GM21526 (cell line): ENCODE data around the gene CNPY1.
"Not testable (repeated sequence)": the region's sequence is repeated elsewhere in the genome, so short reads cannot be mapped to it uniquely, and the experiment has no call there.

Experiments used
- ATAC-seq: cut with Tn5 transposase; IDR thresholded peaks from one replicate; pipeline ENCODE4 v1.9.1; 2021; ENCODE audit warnings: moderate library complexity; ENCODE audit not compliant: unreplicated experiment, low FRiP score

Gene CNPY1

GRCh38 chr7:155579565-155579964, 33.2 kb upstream of the CNPY1 start:
- no peak for ATAC-seq

DNA sequence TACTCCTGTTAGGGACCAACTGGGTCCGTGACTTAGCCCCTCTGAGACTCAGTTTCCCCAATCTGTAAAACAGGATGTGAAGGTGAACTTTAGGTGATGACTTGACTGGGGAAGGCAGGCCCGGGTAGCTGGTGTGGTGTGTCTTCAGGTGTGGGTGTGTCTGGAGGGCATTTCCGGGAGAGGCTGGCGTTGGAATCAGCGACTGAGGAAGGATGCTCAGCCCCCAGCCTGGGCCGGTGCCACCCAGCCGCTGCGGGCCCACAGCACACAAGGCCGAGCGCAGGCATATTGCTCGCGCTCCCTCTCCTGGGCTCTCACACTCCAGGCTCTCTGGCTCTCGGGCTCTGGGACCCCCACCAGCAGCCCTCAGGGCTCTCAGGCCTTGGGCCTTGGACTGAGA, 31.7 kb upstream of the CNPY1 start:
- no peak for ATAC-seq

GRCh38 chr7:155577509-155577905, 31.1 kb upstream of the CNPY1 start:
- ATAC-seq: no peak

GRCh38 chr7:155576900-155577508, 30.6 kb upstream of the CNPY1 start:
- ATAC-seq: no peak

GRCh38 chr7:155576416-155576815, 30.1 kb upstream of the CNPY1 start:
- no peak for ATAC-seq

DNA sequence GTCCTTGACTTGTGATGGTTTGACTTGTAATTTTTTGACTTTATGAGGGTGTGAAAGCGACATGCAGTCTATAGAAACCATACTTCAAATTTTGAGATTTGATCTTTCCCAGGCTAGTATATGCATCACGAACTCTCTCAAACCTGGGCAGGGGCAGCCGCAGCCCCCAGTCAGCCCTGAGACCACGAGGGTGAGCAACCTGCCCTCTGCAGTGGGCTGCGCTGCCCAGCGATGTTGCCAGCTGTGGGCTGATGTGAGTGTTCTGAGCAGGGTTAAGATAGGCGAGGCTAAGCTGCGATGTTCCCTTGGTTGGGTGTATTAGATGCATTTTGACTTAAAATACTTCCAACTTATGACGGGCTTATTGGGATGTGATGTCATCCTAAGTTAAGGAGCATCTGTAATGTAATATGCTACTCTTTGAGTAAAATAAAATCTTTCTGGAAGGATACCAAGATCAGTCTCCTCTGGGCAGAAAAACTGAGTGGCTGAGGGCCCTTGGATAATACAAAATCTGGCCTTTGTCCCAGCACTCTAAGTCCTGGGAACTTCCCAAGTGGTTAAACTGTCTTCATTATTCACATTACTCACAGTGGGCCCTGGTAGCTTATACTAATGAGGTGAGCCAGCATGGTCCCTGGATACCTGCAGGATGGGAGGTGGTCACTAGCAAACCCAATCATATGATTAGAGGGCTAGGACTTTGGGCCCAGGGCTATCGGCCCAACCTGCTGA, 28.4 kb upstream of the CNPY1 start:
- ATAC-seq: no peak

DNA sequence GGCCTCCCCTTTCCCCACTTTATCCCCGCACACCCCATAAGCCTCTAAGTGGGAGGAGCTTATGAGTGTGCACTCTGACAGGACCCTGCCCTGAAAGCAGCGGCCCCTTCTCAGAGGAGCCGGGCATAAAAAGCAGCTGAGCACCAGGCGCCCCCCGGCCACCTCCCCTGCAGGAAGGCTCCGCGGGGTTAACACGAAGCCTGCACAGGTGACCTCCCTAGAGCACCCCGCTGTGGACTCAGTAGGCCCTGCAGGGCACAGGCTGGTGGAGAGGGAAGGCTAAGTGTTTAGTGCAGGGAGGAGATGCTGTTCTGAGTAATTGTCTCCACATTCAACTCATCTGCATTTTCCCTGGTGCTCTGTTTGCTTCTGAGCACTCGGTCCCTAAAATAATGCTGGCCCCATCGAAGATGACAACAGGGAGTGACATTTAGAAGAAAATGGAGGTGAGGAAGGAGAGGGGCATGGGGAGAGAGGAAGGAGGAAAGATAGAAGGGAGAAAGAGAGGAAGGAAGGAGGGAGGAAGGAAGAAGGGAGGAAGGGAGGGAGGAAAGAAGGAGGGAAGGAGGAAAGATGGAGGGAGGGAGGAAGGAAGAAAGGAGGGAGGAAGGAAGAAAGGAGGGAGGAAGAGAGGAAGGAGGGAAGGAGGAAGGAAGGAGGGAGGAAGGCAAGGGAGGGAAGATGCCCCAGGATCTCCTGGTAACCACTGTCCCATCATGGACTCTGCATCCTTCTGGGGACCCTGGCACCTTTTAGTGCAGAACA, 25.4 kb upstream of the CNPY1 start:
- ATAC-seq: no peak

DNA sequence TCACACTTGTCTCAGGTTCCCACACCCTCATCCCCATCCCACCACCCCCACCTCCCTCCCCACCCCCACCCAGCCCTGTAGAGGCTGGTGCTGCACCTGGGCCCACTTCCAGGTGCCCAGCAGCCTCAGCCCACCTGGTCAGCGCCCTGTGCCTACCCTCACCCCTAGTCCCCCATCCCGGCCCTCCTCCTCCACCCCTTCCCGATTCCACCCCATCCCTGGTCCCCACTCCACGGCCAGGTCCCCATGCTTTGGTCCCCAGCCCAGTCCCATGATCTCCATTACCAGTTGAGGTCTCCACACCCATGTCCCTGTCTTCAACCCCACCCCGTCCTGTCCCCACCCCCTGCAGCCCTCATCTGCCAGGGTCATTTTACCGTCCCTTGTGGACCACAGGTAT, 24.6 kb upstream of the CNPY1 start:
- ATAC-seq: no peak

- ATAC-seq: no peak
Measured at GRCh38 chr7:155570171-155570958, 24.0 kb upstream of the CNPY1 start.

- ATAC-seq: no peak
Measured at GRCh38 chr7:155569681-155570080, 23.3 kb upstream of the CNPY1 start.

DNA sequence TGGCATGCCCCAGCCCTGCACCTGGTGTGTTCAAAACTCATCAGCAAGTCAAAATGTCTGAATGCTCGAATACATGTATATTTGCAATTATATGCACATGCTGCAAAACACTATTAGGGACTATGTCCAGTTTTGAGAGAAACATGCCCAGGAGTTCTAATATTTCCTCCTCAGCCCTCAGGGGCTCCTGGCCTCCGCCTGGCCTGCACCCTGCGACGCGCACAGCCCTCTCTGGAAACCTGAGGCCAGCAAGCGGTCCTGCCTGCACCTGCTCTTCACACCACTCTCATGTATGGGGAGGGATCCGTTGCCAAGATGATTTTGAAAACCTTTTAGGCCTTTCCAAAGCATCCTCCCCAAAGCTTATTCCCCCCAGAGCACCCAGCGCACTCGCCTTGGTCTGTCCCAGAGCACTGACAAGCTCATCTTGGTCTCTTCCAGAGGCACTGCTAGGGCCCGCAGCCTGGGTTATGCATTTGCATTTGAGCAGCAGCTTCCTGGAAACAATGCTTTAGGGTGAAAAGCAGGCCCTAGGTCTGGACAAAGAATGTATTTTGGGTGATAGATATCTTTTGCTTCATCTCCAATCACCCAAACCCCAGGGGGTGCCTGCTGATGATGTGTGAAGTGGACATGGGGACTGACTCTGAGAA, 22.6 kb upstream of the CNPY1 start:
- ATAC-seq: no peak

- no peak for ATAC-seq
Measured at GRCh38 chr7:155568333-155568660, 21.9 kb upstream of the CNPY1 start.

- no peak for ATAC-seq
Measured at GRCh38 chr7:155567646-155568332, 21.4 kb upstream of the CNPY1 start.

DNA sequence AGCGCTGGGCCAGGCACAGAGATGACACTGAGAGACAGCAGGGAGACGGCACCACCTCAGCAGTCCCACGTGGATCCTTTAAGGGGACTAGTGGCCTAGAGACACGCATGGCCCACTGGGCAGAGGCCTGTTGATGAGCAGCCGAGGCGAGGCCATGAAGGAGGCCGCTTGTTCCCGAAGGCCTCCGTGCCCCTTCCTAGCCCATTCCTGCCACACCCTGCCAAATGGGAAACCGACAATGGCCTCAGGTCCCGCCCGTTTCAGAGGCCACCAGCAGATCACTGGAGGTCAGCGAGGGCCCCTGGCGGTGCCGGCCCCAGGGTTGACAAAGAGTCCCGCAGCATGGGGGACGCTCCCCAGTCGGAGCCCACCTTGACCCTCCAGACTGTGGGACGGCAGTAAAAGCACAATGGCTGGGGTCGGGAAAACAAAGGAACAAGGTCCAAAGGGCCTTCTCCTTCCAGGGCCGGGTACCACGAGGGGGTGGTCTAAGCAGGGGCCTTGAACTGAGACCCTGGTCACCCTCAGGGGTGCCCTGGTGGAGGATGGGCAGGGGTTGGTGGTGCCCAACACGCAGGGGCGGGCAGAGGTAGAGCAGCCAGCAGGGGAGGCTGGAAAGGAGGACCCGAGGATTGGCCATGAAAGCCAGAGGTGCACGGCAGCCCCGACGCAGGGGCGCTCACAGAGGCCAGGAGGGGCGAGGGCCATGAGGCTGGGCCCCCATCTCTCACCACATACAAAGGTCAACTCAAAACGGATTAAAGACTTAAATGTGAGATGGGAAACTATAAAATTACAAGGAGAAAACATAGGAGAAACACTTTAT, 19.9 kb upstream of the CNPY1 start:
- no peak for ATAC-seq

- no peak for ATAC-seq
Measured at GRCh38 chr7:155565596-155565995, 19.2 kb upstream of the CNPY1 start.

DNA sequence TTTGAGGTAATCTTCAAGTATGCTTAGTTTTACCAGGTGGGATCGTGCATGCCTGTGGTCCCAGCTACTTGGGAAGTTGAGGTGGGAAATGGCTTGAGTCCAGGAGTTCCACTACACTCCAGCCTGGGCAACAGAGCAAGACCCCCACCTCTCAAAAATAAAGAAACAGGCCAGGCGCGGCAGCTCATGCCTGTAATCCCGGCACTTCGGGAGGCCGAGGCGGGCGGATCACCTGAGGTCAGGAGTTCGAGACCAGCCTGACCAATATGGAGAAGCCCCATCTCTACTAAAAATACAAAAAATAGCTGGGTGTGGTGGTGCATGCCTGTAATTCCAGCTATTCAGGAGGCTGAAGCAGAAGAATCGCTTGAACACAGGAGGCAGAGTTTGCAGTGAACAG, 16.6 kb upstream of the CNPY1 start:
- ATAC-seq: not testable (repeated sequence)

GRCh38 chr7:155562106-155562505, 15.7 kb upstream of the CNPY1 start:
- no peak for ATAC-seq

DNA sequence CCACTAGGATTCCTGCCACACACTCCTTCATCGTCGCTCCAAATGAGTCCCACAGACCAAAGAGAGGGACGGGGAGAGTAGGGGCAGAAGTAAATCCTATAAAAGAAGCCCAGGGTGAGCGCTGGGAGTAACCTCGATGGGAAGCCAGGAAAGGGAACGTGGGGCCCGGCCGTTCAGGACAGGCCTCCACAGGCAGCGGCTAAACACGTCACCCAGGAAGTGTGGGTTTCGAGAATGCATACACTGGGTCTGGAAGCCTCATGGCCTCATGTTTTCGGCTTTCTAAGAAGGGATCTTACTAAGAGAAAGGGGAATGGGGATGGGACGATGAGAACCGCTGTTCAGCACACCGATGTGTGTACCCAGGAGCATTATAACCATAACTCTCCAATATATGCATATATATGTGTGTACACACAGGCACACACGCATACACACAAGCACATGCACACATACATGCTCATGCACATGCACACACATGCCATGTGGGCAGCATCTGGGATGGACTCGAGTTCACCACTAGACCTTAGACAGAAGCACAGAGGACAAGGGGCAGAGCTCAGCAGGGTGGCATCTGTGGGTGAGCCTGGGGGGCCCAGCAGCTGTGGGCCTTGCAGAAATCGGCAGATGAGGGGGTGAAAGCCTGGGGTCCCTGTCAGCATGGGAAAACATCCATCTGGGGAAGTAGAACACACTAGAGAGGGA, 14.8 kb upstream of the CNPY1 start:
- no peak for ATAC-seq
